IPS-18c (cell line): ENCODE data around the gene MKNK2.
"Not testable (repeated sequence)": the region's sequence is repeated elsewhere in the genome, so short reads cannot be mapped to it uniquely, and the experiment has no call there.

ENCODE experiments used
- H3K4me3 ChIP-seq: 2 replicates; pipeline ENCODE4 v1.7.0; 2013; ENCODE audit warnings: low read depth, mild to moderate bottlenecking, low read length, moderate library complexity; ENCODE audit not compliant: insufficient read depth
- H3K9me3 ChIP-seq: one replicate; pipeline ENCODE4 v1.6.1; 2013; ENCODE audit warnings: mild to moderate bottlenecking, low read length, moderate library complexity; ENCODE audit not compliant: control insufficient read depth, insufficient read depth

The MKNK2 gene

GRCh38 chr19:2039959-2040646 is 10.9 kb downstream of the MKNK2 start:
- Histone ChIP-seq H3K4me3 (no peak overlapping the region), H3K9me3 (peaks cover 2% of the 10 kb centered on the region)

- Histone ChIP-seq H3K9me3 (peaks cover 2% of the 10 kb centered on the region), H3K4me3 (no peak overlapping the region)
Measured at GRCh38 chr19:2039089-2039958, 11.7 kb downstream of the MKNK2 start.

GRCh38 chr19:2038284-2039088 is 12.6 kb downstream of the MKNK2 start:
- Histone ChIP-seq H3K9me3 (peaks cover 2% of the 10 kb centered on the region), H3K4me3 (no peak overlapping the region)

GRCh38 chr19:2037651-2038255 is 13.3 kb downstream of the MKNK2 start:
- H3K4me3 ChIP-seq = no peak overlapping the region
- H3K9me3 ChIP-seq = peaks cover 2% of the 10 kb centered on the region

GRCh38 chr19:2036424-2036823 is 14.6 kb downstream of the MKNK2 start:
- peaks cover 2% of the 10 kb centered on the region for H3K9me3 ChIP-seq
- H3K4me3 ChIP-seq = no peak overlapping the region

GRCh38 chr19:2035590-2035991 is 15.5 kb downstream of the MKNK2 start:
- Histone ChIP-seq H3K9me3 (peaks cover 2% of the 10 kb centered on the region), H3K4me3 (0 out of 2 replicates have a peak overlapping the region, but pooled peaks have one; percentile 17)

GRCh38 chr19:2034729-2035589 is 16.1 kb downstream of the MKNK2 start:
- Histone ChIP-seq H3K4me3 (0 out of 2 replicates have a peak overlapping the region, but pooled peaks have one; percentile 17), H3K9me3 (peaks cover 2% of the 10 kb centered on the region)

GRCh38 chr19:2034253-2034652 is 16.8 kb downstream of the MKNK2 start:
- not testable (repeated sequence) for H3K4me3 ChIP-seq, H3K9me3 ChIP-seq

- Histone ChIP-seq H3K9me3 (peaks cover 2% of the 10 kb centered on the region), H3K4me3 (no peak overlapping the region)
Measured at GRCh38 chr19:2033825-2034159, 17.3 kb downstream of the MKNK2 start.

GRCh38 chr19:2033115-2033824 is 17.8 kb downstream of the MKNK2 start:
- Histone ChIP-seq H3K4me3 (no peak overlapping the region), H3K9me3 (peaks cover 2% of the 10 kb centered on the region)

- H3K9me3 ChIP-seq = peaks cover 2% of the 10 kb centered on the region
- H3K4me3 ChIP-seq = no peak overlapping the region
Measured at GRCh38 chr19:2032296-2032941, 18.6 kb downstream of the MKNK2 start.

GRCh38 chr19:2027361-2027760 is 23.7 kb downstream of the MKNK2 start:
- Histone ChIP-seq H3K4me3 (no peak overlapping the region), H3K9me3 (no peaks in the 10 kb centered on the region)

- no peaks in the 10 kb centered on the region for H3K9me3 ChIP-seq
- no peak overlapping the region for H3K4me3 ChIP-seq
Measured at GRCh38 chr19:2026770-2027169, 24.3 kb downstream of the MKNK2 start.

- no peaks in the 10 kb centered on the region for H3K9me3 ChIP-seq
- no peak overlapping the region for H3K4me3 ChIP-seq
Measured at GRCh38 chr19:2022289-2022688, 28.8 kb downstream of the MKNK2 start.

GRCh38 chr19:2021453-2022140 is 29.4 kb downstream of the MKNK2 start:
- no peaks in the 10 kb centered on the region for H3K9me3 ChIP-seq
- H3K4me3 ChIP-seq = no peak overlapping the region
